HG02885 (cell line): ENCODE results near the gene OR2Z1.

Experiments used
- ATAC-seq: cut with Tn5 transposase; IDR thresholded peaks from one replicate; pipeline ENCODE4 v1.9.1; 2021; ENCODE audit warnings: mild to moderate bottlenecking; ENCODE audit not compliant: unreplicated experiment, poor library complexity

The OR2Z1 gene

DNA sequence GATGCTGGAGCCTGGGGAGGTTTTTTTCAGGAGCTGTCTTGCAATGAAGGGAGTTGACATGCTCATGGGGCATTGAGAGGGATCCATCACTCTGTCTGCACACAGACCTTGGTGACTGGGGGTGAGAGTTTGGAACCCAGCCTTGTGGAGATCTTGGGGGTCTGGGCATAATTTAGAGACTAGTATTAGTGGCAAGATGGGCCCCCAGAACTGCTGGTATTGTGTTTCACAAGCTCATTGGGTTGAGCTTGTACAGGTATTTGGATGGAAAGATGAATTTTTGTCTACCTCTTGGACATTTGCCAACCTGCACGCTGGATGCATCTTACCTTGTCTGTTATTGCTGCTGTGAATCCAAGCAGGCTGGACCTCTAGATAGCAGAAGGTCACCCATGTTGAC is at the start of gene OR2Z1:
Gene OR2Z1, plus strand, starts transcription at position 301 of the 400 bp plus-strand sequence. CDS start 9,395 bp downstream, outside the sequence.
- ATAC-seq, result no peak

DNA sequence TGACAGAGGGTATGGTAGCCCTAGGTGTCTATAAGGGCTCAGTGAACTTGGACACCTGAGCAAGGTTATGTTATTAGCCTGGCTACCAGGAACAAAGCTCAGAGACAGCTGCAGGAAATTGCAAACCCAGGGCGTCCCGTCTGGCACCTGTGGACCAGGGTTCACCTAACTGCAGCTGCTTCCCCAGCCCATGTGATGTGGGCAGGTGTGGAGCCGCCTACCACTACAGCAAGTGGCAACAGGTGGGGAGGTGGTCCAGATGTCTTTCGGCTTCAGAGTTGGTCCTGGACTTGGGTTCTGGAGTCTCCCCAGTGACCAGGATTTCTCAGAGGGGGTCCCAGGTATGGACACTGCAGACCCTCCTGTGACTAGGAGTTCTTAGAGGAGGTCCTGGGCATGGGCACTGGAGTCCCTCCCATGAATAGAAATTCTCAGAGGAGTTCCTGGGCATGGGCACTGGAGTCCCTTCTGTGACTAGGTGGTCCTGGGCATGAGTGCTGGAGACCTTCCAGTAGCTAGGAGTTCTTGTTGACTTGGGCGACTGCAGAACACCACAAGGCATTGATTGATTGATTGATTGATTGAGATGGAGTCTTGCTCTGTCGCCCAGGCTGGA is 48.0 kb upstream of the OR2Z1 start:
- no peak for ATAC-seq

GRCh38 chr19:8675066-8675465 is 46.4 kb upstream of the OR2Z1 start:
- ATAC-seq, result no peak

GRCh38 chr19:8678244-8678807 is 43.1 kb upstream of the OR2Z1 start:
- ATAC-seq, result no peak

DNA sequence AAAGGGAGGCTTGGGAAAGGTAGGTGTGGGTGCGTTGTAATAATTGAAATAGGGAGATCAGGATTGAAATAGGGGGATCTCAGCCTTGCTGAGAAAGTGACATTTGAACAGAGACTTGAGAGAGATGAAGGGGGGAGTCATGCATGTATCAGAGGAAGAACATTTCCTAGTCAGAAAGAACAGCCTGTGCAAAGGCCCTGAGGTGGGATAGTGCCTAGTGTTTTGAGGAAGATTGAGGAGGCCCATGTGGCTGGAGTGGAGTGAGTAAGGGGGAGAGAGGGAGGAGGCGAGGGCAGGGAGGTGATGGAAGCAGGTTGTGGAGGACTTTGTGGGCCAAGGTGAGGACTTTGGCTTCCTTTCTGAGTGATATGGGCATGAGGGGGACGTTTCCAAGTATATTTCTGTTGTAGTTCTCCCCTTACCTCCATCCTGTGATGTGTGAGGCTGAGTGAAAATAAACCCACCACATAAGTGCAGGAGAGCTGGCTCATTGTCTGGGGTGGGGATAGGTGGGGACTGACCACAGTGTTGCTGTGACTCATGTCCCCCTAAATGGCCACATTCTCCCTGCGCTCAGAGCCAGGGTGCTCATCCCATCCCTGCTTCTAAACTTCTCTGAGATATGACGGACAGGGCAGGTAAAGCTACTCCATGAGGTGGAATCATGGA is 40.6 kb upstream of the OR2Z1 start:
- ATAC-seq, result no peak

GRCh38 chr19:8681345-8682029 is 39.9 kb upstream of the OR2Z1 start:
- ATAC-seq, result no peak

- no peak for ATAC-seq
Measured at GRCh38 chr19:8682472-8682871, 39.0 kb upstream of the OR2Z1 start.

- no peak for ATAC-seq
Measured at GRCh38 chr19:8682931-8683330, 38.5 kb upstream of the OR2Z1 start.

GRCh38 chr19:8684001-8684902 is 37.2 kb upstream of the OR2Z1 start:
- ATAC-seq, result no peak

- no peak for ATAC-seq
Measured at GRCh38 chr19:8686549-8686948, 34.9 kb upstream of the OR2Z1 start.

- ATAC-seq, result no peak
Measured at GRCh38 chr19:8688930-8689329, 32.5 kb upstream of the OR2Z1 start.

- no peak for ATAC-seq
Measured at GRCh38 chr19:8690753-8691539, 30.5 kb upstream of the OR2Z1 start.

- no peak for ATAC-seq
Measured at GRCh38 chr19:8695501-8695900, 25.9 kb upstream of the OR2Z1 start.

GRCh38 chr19:8695911-8696310 is 25.5 kb upstream of the OR2Z1 start:
- no peak for ATAC-seq

GRCh38 chr19:8696993-8697392 is 24.4 kb upstream of the OR2Z1 start:
- no peak for ATAC-seq

DNA sequence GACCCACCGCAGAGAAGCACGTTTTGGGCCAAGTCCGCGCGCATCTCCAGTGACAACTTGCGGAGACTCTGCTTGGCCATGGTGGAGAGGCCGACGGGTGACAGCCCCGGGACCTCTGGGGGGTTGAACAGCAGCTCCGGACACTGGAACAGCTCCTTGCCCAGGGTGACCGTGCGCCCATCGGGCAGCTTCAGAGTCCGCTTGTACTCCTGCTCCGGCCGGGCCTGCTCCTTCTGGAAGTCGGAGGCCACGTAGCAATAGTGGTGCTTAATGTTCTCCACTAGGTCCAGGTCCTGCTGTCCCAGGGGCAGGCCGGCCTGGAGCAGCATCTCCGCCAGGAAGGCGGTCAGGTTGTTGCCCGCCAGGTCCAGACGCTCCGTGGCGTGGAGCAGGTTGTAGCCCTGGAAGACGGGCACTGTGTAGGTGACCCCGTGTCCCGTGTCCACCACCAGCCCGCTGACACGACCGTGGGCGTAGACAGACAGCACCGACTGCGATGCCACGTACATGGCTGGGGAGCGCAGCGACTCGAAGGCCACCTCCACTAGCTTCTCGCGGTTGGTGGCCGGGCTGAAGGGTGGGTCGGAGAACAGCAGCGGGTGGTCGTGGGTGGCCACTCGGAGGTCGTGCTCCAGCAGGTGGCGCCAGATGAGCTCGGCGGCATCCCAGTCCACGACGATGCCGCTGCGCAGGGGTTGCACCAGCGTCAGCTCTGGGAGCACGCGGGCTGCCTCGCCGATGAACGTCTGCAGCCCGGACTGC is 23.6 kb upstream of the OR2Z1 start:
- ATAC-seq, result no peak

- ATAC-seq, result no peak
Measured at GRCh38 chr19:8698433-8699063, 22.9 kb upstream of the OR2Z1 start, which contains the start of gene ACTL9. Gene ACTL9 (minus strand): TSS chr19:8698795. CDS start chr19:8698701, 94 bp downstream.

DNA sequence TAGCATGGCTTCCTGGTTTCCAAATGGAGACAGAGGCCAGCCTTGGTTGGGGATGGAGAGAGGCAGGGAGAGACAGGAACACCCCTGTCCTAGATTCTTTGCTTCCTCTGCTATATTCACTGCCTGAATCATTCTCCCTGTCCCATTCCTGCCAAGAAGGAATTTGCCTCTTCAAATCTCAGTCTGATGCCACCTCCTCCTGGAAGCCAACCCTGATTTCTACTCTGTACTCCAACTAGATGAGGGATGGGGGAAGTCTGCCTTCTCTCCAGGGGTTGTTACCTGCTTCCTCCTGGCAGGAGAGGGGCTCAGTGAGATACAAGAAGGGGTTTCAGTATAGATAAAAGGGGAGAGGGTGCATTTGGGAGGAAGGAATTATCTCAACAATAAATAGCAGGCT is 21.5 kb upstream of the OR2Z1 start:
- ATAC-seq, result no peak
